Epithelial cell of proximal tubule (primary cell): ENCODE results near the gene NR0B2. TPM values are rescaled to one million over a fixed set of nuclear protein-coding genes. Genes with fewer than 3 reads are reported as not detected.

Experiments
- DNase-seq: peaks from one replicate; pipeline ENCODE4 v3.0.0-alpha.2; 2011; ENCODE audit warnings: low read depth
- H3K4me3 ChIP-seq: 2 replicates; pipeline ENCODE4 v1.5.1; 2011; ENCODE audit warnings: low read depth, mild to moderate bottlenecking, low read length
- CTCF ChIP-seq: conservative IDR thresholded peaks from 2 replicates; pipeline ENCODE4 v1.5.1; 2012; ENCODE audit warnings: low read depth, mild to moderate bottlenecking, low read length
- total RNA-seq: library from RNA; depleted of rRNA; stranded (reverse); fragments of >200 nt; gene quantifications from 2 replicates; pipeline ENCODE4 v1.2.3, GENCODE V29; 2015

Gene NR0B2
- total RNA-seq, 1 donor from 2014 or later = not detected

DNA sequence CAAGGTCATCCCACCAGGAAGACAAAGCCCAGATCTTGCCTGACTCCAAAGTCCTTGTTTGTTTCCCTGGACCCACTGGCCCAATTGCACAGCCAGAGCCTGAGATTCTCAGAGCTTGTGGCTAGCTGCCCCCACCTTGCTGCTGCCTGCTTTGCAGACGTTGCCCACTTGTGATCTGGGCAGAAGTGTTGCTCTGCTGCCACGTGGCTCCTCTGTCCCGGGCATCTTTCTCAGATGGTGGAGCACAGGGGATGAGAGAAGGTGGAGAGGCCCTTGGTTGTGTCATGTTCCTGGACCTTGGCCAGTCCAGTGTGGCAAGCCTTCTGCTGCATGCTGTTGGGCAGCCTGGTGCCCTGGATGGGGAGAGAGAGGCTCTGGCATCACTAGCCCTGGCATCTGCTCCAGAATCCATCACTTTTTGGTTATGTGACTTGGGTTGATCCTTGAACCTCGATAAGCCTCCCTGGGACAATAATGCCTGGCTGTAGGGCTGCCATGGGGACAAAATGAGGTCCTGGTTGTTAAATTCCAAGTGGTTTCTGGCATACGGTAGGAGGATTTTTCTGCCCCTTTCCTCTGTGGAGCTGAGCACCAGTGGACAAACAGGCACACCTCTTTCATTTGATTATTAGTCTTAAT lies 1.5 kb upstream of the NR0B2 start:
- no peak overlapping the region for H3K4me3 ChIP-seq
- DNase-seq = no peak
- no peak for TF ChIP-seq CTCF

GRCh38 chr1:26913389-26913753 lies 404 bp downstream of the NR0B2 start:
- no peak for TF ChIP-seq CTCF
- no peak overlapping the region for H3K4me3 ChIP-seq
- DNase-seq = no peak

DNA sequence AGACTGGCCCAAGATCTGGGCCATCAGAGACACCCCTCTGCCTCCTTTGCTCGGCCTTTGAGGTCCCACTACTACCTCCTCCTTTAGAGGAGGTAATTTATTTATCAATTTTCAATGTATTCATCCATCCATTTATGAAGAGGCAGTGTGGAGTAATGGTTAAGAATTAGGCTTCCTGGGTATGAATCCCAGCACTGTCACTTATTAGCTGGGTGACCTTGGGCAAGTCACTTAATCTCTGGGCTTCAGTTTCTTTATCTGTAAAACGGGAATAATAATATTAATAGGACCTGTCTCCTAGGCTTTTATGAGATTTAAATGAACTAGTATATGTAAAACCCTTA lies 1.7 kb downstream of the NR0B2 start:
- no peak for TF ChIP-seq CTCF
- no peak overlapping the region for H3K4me3 ChIP-seq
- no peak for DNase-seq

- no peak overlapping the region for H3K4me3 ChIP-seq
- DNase-seq = no peak
- TF ChIP-seq CTCF = no peak
These were observed 2.2 kb downstream of the NR0B2 start for GRCh38 chr1:26911399-26912146.

DNA sequence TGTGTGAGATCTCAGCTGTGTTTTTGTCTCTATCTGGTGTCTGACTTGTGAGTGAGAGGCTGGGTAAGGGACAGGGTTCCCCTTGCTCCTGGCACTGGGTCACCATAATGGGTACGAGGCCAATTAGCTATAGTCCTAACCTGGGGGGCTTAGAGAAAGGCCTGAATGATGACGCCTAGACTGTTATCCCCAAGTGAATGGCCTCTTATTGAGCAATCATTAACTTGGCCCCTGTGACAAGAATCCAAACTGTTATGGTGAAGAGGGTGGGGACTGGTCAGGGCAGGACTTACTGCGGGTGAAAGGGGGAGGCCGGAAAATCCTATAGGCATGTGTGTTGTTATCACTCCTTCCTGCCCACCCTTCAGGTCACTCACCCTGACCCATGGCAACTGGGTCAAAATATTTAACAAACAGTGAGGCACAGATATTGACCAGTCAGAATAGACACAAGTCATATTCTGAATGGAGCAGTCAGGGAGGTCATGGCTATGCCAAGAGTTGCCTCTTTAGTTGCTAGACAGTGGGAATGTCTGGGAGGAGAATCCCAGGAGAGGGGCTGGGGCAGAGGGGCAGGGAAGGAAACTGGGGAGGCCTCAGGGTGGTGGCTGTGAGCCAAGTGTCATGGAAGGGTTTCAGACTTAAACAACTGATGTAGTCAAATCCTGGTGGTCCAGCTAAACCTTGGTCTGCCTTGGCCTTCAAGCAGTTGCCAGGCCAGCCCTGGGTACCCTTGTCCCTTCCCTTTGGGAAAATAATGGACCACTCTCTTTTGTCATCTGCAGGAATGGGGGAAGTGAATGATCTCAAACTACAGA lies 3.2 kb downstream of the NR0B2 start:
- no peak for DNase-seq
- TF ChIP-seq CTCF = no peak
- no peak overlapping the region for H3K4me3 ChIP-seq

- DNase-seq = no peak
- TF ChIP-seq CTCF = no peak
- H3K4me3 ChIP-seq = no peak overlapping the region
These were observed 3.8 kb downstream of the NR0B2 start for GRCh38 chr1:26909951-26910342.
